HepG2 (cell line): ENCODE data around the gene IBTK.

Source experiments
- FOXK1 ChIP-seq: sonication (generic); formaldehyde crosslinking; IDR thresholded peaks from 2 replicates; pipeline ENCODE4 v1.4.0; 2020; ENCODE audit warnings: low read depth, missing genetic modification reagents, borderline replicate concordance
- RAD21 ChIP-seq: fragments of 450-650 bp; formaldehyde crosslinking; IDR thresholded peaks from 2 replicates; pipeline ENCODE4 v1.5.0; 2020; ENCODE audit warnings: mild to moderate bottlenecking
- TCF7 ChIP-seq: sonication (generic); IDR thresholded peaks from 2 replicates; pipeline ENCODE4 v1.6.1; 2016; ENCODE audit warnings: antibody characterized with exemption, low read depth
- ZNF121 ChIP-seq: sonication (generic); formaldehyde crosslinking; IDR thresholded peaks from 2 replicates; pipeline ENCODE4 v1.5.0; 2020; ENCODE audit warnings: mild to moderate bottlenecking, missing genetic modification reagents
- TF ChIP-seq, protein P1 (sequence below): IDR thresholded peaks from 2 replicates; pipeline ENCODE4 v1.6.1; 2016; ENCODE audit warnings: mild to moderate bottlenecking
- TF ChIP-seq, protein P2 (sequence below): sonication (generic); formaldehyde crosslinking; IDR thresholded peaks from 2 replicates; pipeline ENCODE4 v1.4.0; 2020; ENCODE audit warnings: missing genetic modification reagents
- TF ChIP-seq, protein P3 (sequence below): sonication (generic); formaldehyde crosslinking; IDR thresholded peaks from 2 replicates; pipeline ENCODE4 v1.5.0; 2020; ENCODE audit warnings: mild to moderate bottlenecking, missing genetic modification reagents, moderate library complexity
- TF ChIP-seq, protein P4 (sequence below): sonication (generic); formaldehyde crosslinking; IDR thresholded peaks from 2 replicates; pipeline ENCODE4 v1.4.0; 2020; ENCODE audit warnings: mild to moderate bottlenecking, missing genetic modification reagents
- TF ChIP-seq, protein P5 (sequence below): conservative IDR thresholded peaks from 2 replicates; pipeline ENCODE4 v1.6.1; 2018; ENCODE audit warnings: missing genetic modification reagents
- TF ChIP-seq, protein P6 (sequence below): sonication (generic); formaldehyde crosslinking; IDR thresholded peaks from 2 replicates; pipeline ENCODE4 v1.4.0; 2020; ENCODE audit warnings: missing genetic modification reagents, low read depth, mild to moderate bottlenecking, borderline replicate concordance

DNA sequence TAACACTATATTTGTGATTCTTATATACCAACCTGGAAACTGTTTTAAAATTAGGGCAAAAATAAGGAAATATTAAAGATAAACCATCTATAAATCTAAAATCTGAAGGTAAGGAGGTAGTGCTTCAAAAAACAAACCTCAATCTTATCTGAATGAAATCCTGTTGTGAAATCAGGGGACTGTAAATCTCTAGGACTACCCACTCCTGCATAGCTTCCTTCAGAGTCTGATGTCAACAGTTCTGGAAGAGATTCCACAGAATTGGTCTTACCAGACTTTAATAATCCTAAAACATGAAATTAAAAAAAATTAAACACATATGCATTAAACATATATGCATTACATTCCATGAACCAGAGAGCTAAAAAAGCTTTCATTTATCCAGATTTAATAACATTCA lies 51.4 kb downstream of the IBTK start:
- no peak for TF ChIP-seq ZNF121 (CRISPR knock-in tag)
- no peak for TF ChIP-seq RAD21
- TF ChIP-seq FOXK1 (CRISPR knock-in tag): no peak
- TF ChIP-seq, protein P1, sequence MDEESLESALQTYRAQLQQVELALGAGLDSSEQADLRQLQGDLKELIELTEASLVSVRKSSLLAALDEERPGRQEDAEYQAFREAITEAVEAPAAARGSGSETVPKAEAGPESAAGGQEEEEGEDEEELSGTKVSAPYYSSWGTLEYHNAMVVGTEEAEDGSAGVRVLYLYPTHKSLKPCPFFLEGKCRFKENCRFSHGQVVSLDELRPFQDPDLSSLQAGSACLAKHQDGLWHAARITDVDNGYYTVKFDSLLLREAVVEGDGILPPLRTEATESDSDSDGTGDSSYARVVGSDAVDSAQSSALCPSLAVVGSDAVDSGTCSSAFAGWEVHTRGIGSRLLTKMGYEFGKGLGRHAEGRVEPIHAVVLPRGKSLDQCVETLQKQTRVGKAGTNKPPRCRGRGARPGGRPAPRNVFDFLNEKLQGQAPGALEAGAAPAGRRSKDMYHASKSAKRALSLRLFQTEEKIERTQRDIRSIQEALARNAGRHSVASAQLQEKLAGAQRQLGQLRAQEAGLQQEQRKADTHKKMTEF (CRISPR knock-in tag): no peak
- TF ChIP-seq, protein P2, sequence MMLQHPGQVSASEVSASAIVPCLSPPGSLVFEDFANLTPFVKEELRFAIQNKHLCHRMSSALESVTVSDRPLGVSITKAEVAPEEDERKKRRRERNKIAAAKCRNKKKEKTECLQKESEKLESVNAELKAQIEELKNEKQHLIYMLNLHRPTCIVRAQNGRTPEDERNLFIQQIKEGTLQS: no peak
- TF ChIP-seq, protein P3, sequence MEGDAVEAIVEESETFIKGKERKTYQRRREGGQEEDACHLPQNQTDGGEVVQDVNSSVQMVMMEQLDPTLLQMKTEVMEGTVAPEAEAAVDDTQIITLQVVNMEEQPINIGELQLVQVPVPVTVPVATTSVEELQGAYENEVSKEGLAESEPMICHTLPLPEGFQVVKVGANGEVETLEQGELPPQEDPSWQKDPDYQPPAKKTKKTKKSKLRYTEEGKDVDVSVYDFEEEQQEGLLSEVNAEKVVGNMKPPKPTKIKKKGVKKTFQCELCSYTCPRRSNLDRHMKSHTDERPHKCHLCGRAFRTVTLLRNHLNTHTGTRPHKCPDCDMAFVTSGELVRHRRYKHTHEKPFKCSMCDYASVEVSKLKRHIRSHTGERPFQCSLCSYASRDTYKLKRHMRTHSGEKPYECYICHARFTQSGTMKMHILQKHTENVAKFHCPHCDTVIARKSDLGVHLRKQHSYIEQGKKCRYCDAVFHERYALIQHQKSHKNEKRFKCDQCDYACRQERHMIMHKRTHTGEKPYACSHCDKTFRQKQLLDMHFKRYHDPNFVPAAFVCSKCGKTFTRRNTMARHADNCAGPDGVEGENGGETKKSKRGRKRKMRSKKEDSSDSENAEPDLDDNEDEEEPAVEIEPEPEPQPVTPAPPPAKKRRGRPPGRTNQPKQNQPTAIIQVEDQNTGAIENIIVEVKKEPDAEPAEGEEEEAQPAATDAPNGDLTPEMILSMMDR (CRISPR knock-in tag): no peak
- TF ChIP-seq, protein P4, sequence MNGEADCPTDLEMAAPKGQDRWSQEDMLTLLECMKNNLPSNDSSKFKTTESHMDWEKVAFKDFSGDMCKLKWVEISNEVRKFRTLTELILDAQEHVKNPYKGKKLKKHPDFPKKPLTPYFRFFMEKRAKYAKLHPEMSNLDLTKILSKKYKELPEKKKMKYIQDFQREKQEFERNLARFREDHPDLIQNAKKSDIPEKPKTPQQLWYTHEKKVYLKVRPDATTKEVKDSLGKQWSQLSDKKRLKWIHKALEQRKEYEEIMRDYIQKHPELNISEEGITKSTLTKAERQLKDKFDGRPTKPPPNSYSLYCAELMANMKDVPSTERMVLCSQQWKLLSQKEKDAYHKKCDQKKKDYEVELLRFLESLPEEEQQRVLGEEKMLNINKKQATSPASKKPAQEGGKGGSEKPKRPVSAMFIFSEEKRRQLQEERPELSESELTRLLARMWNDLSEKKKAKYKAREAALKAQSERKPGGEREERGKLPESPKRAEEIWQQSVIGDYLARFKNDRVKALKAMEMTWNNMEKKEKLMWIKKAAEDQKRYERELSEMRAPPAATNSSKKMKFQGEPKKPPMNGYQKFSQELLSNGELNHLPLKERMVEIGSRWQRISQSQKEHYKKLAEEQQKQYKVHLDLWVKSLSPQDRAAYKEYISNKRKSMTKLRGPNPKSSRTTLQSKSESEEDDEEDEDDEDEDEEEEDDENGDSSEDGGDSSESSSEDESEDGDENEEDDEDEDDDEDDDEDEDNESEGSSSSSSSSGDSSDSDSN: no peak
- TF ChIP-seq TCF7: no peak
- TF ChIP-seq, protein P5, sequence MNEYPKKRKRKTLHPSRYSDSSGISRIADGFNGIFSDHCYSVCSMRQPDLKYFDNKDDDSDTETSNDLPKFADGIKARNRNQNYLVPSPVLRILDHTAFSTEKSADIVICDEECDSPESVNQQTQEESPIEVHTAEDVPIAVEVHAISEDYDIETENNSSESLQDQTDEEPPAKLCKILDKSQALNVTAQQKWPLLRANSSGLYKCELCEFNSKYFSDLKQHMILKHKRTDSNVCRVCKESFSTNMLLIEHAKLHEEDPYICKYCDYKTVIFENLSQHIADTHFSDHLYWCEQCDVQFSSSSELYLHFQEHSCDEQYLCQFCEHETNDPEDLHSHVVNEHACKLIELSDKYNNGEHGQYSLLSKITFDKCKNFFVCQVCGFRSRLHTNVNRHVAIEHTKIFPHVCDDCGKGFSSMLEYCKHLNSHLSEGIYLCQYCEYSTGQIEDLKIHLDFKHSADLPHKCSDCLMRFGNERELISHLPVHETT (CRISPR knock-in tag): no peak
- TF ChIP-seq, protein P6, sequence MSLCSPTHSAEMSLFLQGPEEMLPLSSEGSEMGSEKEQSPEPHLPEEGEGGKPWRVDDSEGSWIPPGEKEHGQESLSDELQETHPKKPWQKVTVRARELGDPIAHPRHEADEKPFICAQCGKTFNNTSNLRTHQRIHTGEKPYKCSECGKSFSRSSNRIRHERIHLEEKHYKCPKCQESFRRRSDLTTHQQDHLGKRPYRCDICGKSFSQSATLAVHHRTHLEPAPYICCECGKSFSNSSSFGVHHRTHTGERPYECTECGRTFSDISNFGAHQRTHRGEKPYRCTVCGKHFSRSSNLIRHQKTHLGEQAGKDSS (CRISPR knock-in tag): no peak
